ENCODE data around the gene GOLGA6D. TPM values are rescaled to one million over a fixed set of nuclear protein-coding genes. Genes with fewer than 3 reads are reported as not detected.

GOLGA6D gene
- total and polyA plus RNA-seq, 2 of the 4 experiments (the other 2 are of a cell fraction): not detected

DNA sequence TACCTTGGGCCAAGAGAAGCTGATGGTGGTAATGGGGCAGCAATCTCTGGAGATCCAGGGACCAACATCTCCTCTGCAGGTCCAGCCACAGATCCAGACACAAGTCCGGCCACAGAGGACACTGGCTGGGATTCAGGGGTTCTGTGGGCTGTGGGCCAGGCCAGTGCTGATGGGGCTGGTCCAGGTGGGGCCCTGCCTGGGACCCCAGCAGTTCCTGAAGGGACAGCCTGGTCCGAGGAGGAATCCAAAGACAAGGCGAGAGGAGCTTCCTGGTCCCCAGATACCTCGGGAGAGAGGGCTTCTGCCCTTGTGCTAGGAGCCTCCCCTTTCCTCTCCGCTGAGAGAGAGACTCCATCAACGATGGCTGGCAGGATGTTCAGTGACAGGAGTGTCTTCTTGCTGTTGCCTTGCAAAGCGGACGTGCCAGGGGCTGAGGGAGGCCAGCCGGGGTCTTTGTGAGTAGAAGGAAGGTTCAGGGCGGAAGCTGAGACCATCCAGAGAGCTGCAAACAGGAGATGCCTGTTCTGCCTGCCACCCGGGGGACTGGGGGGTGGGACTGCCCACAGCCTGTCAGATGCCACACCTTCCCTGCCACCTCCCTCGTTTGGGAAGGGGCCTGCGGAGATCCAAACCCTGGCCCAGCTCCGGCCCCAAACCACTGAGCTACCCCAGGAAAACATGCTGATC, 49.0 kb upstream of the GOLGA6D start:
- CTCF ChIA-PET: no interaction called here
- H3K9me1 ChIP-seq (ENCODE audit: insufficient read depth, low read length): no peaks in the 10 kb centered on the region
- H3K56ac ChIP-seq (ENCODE audit: extremely low read depth, insufficient read depth, low read length): no peak overlapping the region
- no peak overlapping the region for H4K8ac ChIP-seq (ENCODE audit: low read depth in 2 of 2, low read length in 2 of 2)
- no peak overlapping the region for H2BK15ac ChIP-seq (ENCODE audit: low read depth, low read length)
- in situ Hi-C loops (cut with MboI; ENCODE audit: low sequenced_read_pairs) (no loop called here), intact Hi-C loops (cut with micrococcal nuclease) (no loop called here), dilution Hi-C loops (cut with HindIII; ENCODE audit: low sequenced_read_pairs, unreplicated experiment) (no loop called here)
- H4K20me1 ChIP-seq (ENCODE audit: insufficient read depth, low read length): no peaks in the 10 kb centered on the region
- BruUV-seq (replicated peaks): no TSS peak
- no peak overlapping the region for H2AFZ ChIP-seq (replicated peaks; ENCODE audit: low read length, poor library complexity)
- H2BK5ac ChIP-seq (ENCODE audit: low read depth, low read length, poor library complexity, severe bottlenecking): no peak overlapping the region
- ATAC-seq (ENCODE audit: low read depth) (no peak), DNase-seq (no peak)
- H3K18ac ChIP-seq (ENCODE audit: low read depth, low read length): no peak overlapping the region
- no peak overlapping the region for H3K14ac ChIP-seq (replicated peaks; ENCODE audit: low read depth, low read length)
- no peaks in the 10 kb centered on the region for H3K36me3 ChIP-seq (ENCODE audit: control insufficient read depth, insufficient read depth, low read length)
- no peak overlapping the region for H3K4ac ChIP-seq (ENCODE audit: low read depth, low read length)
- no peak overlapping the region for H4K91ac ChIP-seq (ENCODE audit: insufficient read depth, low read depth, low read length)
- H3K27ac ChIP-seq (ENCODE audit: insufficient read depth, low read length): no peak overlapping the region
- no peak overlapping the region for H2BK120ac ChIP-seq (ENCODE audit: low read depth, low read length)
- H2BK20ac ChIP-seq (ENCODE audit: low read depth, low read length): no peak overlapping the region
- H3K4me3 ChIP-seq (ENCODE audit: insufficient read depth, low read depth, low read length): no peak overlapping the region
- 60% methylated on average over 1 of the region's 14 CpGs; no CpG with 5 or more reads in 1 of the 2 experiments for WGBS, 2 experiments (ENCODE audit: extremely low coverage in 2 of 2, insufficient read length in 1 of 2)
- no peak overlapping the region for H4K5ac ChIP-seq (ENCODE audit: low read depth, low read length)
- H3K9me3 ChIP-seq (ENCODE audit: control insufficient read depth, insufficient read depth, low read length): no peaks in the 10 kb centered on the region
- H2AK5ac ChIP-seq (ENCODE audit: low read depth, low read length): no peak overlapping the region
- no peak overlapping the region for H3K4me2 ChIP-seq (ENCODE audit: low read depth, low read length)
- H3K23ac ChIP-seq (ENCODE audit: low read depth, low read length): no peak overlapping the region
- no peak overlapping the region for H3K9ac ChIP-seq (ENCODE audit: low read depth, low read length)
- no peak for TF ChIP-seq RFX5 (IDR thresholded peaks at IDR 0.05; ENCODE audit: low read depth, low read length)
- TF ChIP-seq MAZ (IDR thresholded peaks at IDR 0.05; ENCODE audit: borderline replicate concordance, low read depth, low read length): no peak
- TF ChIP-seq, protein P1, sequence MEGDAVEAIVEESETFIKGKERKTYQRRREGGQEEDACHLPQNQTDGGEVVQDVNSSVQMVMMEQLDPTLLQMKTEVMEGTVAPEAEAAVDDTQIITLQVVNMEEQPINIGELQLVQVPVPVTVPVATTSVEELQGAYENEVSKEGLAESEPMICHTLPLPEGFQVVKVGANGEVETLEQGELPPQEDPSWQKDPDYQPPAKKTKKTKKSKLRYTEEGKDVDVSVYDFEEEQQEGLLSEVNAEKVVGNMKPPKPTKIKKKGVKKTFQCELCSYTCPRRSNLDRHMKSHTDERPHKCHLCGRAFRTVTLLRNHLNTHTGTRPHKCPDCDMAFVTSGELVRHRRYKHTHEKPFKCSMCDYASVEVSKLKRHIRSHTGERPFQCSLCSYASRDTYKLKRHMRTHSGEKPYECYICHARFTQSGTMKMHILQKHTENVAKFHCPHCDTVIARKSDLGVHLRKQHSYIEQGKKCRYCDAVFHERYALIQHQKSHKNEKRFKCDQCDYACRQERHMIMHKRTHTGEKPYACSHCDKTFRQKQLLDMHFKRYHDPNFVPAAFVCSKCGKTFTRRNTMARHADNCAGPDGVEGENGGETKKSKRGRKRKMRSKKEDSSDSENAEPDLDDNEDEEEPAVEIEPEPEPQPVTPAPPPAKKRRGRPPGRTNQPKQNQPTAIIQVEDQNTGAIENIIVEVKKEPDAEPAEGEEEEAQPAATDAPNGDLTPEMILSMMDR (conservative IDR thresholded peaks at IDR 0.05; ENCODE audit: low read depth, low read length): no peak
- no peak for TF ChIP-seq POLR2A (IDR thresholded peaks at IDR 0.05; ENCODE audit: low read depth, low read length)
- TF ChIP-seq RCOR1 (IDR thresholded peaks at IDR 0.05; ENCODE audit: insufficient replicate concordance, low read length): no peak
- TF ChIP-seq FOS (IDR thresholded peaks at IDR 0.05; ENCODE audit: low read depth, low read length): no peak
- TF ChIP-seq NFE2L2 (IDR thresholded peaks at IDR 0.05; ENCODE audit: low read depth, low read length): no peak
- no peak for TF ChIP-seq MXI1 (IDR thresholded peaks at IDR 0.05; ENCODE audit: borderline replicate concordance, low read depth, low read length)
- TF ChIP-seq CHD1 (IDR thresholded peaks at IDR 0.05; ENCODE audit: low read depth, low read length): no peak
- no peak for TF ChIP-seq MAFK (IDR thresholded peaks at IDR 0.05; ENCODE audit: low read depth, low read length)
- TF ChIP-seq RAD21 (IDR thresholded peaks at IDR 0.05; ENCODE audit: low read length): no peak
- TF ChIP-seq CEBPB (IDR thresholded peaks at IDR 0.05; ENCODE audit: low read depth, low read length): no peak
- no peak for TF ChIP-seq BHLHE40 (IDR thresholded peaks at IDR 0.05; ENCODE audit: low read depth, low read length)
- TF ChIP-seq, protein P2, sequence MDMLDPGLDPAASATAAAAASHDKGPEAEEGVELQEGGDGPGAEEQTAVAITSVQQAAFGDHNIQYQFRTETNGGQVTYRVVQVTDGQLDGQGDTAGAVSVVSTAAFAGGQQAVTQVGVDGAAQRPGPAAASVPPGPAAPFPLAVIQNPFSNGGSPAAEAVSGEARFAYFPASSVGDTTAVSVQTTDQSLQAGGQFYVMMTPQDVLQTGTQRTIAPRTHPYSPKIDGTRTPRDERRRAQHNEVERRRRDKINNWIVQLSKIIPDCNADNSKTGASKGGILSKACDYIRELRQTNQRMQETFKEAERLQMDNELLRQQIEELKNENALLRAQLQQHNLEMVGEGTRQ (IDR thresholded peaks at IDR 0.05; ENCODE audit: low read depth, low read length): no peak
- TF ChIP-seq SMC3 (IDR thresholded peaks at IDR 0.05; ENCODE audit: low read depth, low read length): no peak
- TF ChIP-seq, protein P3, sequence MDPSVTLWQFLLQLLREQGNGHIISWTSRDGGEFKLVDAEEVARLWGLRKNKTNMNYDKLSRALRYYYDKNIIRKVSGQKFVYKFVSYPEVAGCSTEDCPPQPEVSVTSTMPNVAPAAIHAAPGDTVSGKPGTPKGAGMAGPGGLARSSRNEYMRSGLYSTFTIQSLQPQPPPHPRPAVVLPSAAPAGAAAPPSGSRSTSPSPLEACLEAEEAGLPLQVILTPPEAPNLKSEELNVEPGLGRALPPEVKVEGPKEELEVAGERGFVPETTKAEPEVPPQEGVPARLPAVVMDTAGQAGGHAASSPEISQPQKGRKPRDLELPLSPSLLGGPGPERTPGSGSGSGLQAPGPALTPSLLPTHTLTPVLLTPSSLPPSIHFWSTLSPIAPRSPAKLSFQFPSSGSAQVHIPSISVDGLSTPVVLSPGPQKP (IDR thresholded peaks at IDR 0.05; ENCODE audit: borderline replicate concordance, low read depth, low read length): no peak
- H3K27me3 ChIP-seq (ENCODE audit: control insufficient read depth, insufficient read depth, low read length): peaks cover 75% of the 10 kb centered on the region
- no peaks in the 10 kb centered on the region for H3K79me1 ChIP-seq (ENCODE audit: low read depth in 1 of 2, low read length in 2 of 2)
- H3K4me1 ChIP-seq (ENCODE audit: control insufficient read depth, insufficient read depth, low read length): no peaks in the 10 kb centered on the region
- H2AK9ac ChIP-seq (replicated peaks; ENCODE audit: low read depth, low read length, poor library complexity): no peak overlapping the region
- POLR2A ChIA-PET (ENCODE audit: unreplicated experiment): no interaction called here
